Mucosa of rectum (tissue), 2 donors: ENCODE measurements around the gene PPP2R1A.

Experiments used
- H3K27ac ChIP-seq, 2 donors: one replicate each; pipeline ENCODE4 v1.7.0; 2013; ENCODE audit warnings: inconsistent platforms in 2 of 2, low read depth in 2 of 2, low read length in 2 of 2
- H3K27me3 ChIP-seq, 2 donors: one replicate each; pipeline ENCODE4 v1.7.0; 2013; ENCODE audit warnings: low read length in 2 of 2; ENCODE audit not compliant: control insufficient read depth in 2 of 2, insufficient read depth in 2 of 2
- H3K36me3 ChIP-seq, 2 donors: one replicate each; pipeline ENCODE4 v1.7.0; 2013; ENCODE audit warnings: low read length in 2 of 2; ENCODE audit not compliant: control insufficient read depth in 2 of 2, insufficient read depth in 2 of 2
- H3K4me1 ChIP-seq, 2 donors: one replicate each; pipeline ENCODE4 v1.7.0; 2013; ENCODE audit warnings: low read length in 2 of 2, mild to moderate bottlenecking in 1 of 2; ENCODE audit not compliant: control insufficient read depth in 2 of 2, insufficient read depth in 2 of 2
- H3K4me3 ChIP-seq, 2 donors: one replicate each; pipeline ENCODE4 v1.7.0; 2013; ENCODE audit warnings: low read length in 2 of 2
- H3K9ac ChIP-seq, 2 donors: one replicate each; pipeline ENCODE4 v1.7.0; 2013; ENCODE audit warnings: low read length in 2 of 2, low read depth in 1 of 2, mild to moderate bottlenecking in 1 of 2
- H3K9me3 ChIP-seq, 2 donors: one replicate each; pipeline ENCODE4 v1.7.0; 2013; ENCODE audit warnings: low read length in 2 of 2; ENCODE audit not compliant: control insufficient read depth in 2 of 2
- donor health status: healthy.
- donor health status: Normal muscosa, but diverticular disease.

The PPP2R1A gene

DNA sequence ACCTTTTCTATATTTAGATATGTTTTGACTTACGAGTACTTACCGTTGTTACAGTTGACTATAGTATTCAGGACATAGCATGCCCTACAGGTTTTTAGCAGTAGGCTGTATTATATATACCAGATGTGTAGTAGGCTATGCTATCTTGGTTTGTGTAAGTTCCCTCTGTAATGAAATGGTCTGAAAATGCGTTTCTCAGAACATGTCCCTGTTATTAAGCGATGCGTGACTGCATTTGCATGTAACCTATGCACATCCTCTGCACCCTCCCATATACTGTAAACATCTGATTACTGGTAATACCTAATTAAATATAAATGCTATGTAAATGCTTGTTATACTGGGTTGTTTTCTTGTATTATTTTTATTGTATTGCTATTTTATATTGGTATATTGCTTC, 86.1 kb downstream of the PPP2R1A start:
- H3K27me3 ChIP-seq, result no peaks in the 10 kb centered on the region
- H3K27ac ChIP-seq, result no peak overlapping the region
- no peak overlapping the region for H3K9ac ChIP-seq
- H3K9me3 ChIP-seq, result peaks cover 0 to 7% of the 10 kb centered on the region in 2 donors
- peaks cover 0 to under 1% of the 10 kb centered on the region in 2 donors for H3K4me1 ChIP-seq
- peaks cover 15 to 21% of the 10 kb centered on the region in 2 donors for H3K36me3 ChIP-seq
- no peak overlapping the region for H3K4me3 ChIP-seq

DNA sequence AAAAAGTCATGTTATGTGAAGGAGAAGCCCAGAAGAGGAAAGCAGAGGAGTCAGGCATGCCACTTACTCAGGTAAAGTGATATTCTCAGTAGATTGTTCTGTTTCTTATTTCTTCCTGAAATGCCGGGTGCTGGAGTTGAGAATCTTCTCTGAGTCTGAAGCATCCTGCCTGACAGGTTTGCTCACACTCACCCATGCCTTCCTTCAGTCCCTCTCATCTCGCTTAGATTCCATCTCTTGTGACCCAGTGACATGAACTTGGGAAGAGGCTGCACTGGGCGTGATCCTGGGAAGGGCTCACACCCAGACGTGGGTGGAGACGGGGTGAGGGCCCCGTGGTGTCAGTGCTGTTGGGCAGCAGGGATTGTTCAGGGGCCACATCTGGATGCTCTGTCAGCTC, 87.6 kb downstream of the PPP2R1A start:
- peaks cover 12 to 21% of the 10 kb centered on the region in 2 donors for H3K36me3 ChIP-seq
- no peak overlapping the region for H3K27ac ChIP-seq

More for the DNA sequence above, 87.6 kb downstream of the PPP2R1A start:
- H3K9ac ChIP-seq, result no peak overlapping the region
- H3K4me1 ChIP-seq, result no peaks in the 10 kb centered on the region
- H3K9me3 ChIP-seq, result peaks cover 0 to 7% of the 10 kb centered on the region in 2 donors
- no peaks in the 10 kb centered on the region for H3K27me3 ChIP-seq
- no peak overlapping the region for H3K4me3 ChIP-seq
